GM18873 (cell line): ENCODE results near the gene AUTS2.
"Not testable (repeated sequence)": the region's sequence is repeated elsewhere in the genome, so short reads cannot be mapped to it uniquely, and the experiment has no call there.

Experiments used
- ATAC-seq: cut with Tn5 transposase; IDR thresholded peaks from one replicate; pipeline ENCODE4 v1.9.1; 2021; ENCODE audit warnings: mild to moderate bottlenecking, moderate library complexity, moderate number of reproducible peaks; ENCODE audit not compliant: unreplicated experiment, low FRiP score

The AUTS2 gene

DNA sequence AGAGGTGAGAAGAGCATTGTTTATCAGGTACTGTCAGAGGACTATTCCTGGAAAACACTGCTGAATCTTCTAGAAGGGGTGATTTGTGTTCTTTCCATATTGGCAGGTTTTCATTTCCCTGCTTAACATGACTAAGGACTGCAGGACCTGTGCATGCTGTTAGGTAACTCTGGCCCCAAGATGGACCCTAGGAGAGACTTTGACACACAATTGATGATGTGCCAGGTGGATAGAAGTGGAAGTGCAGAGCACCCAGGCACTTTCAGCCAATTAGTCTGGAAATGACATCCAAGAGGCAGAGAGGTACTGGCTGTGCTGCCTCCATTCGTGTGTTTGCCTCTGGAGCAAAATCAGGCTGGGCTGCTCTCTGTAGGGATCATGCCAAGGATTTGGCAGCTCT is 1037.4 kb downstream of the AUTS2 start:
- ATAC-seq, result no peak

DNA sequence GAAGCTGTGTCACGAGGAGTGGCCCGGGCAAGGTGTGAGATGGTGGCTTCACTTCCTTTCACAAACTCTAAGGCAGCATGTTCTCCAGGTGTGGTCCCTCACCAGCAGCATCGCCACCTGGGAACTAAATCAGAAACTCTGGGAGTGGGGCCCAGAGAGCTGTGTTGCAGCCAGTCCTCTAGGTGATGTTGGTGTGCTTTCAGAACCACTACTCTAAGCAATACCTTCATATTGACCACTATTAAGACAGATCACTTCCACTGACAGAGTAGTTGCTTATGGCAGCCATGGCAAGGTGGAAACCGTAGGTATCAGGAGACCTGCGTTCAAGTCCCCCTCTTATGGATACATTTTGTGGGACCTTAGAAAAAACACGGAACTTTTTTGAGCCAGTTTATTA is 1037.9 kb downstream of the AUTS2 start:
- ATAC-seq, result no peak

DNA sequence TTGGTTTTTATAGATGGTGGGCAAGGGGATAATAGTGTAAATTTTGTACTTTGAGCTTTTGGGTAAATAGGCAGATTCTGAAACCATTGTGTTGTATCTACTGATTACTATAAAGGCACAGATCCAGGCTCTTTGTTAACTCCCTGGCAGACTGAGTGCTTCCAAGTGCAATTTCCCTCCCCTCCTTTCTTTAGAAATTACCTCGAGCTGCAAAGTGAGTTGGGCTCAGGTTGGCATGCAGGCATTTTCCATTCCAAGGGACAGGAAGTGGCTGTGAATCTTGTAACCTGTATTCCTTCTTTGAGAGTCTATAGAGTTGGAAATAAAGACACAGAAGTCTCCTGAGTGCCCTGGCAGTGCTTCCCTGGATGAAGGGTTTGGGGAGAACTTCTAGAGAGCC is 1039.5 kb downstream of the AUTS2 start:
- ATAC-seq, result no peak

DNA sequence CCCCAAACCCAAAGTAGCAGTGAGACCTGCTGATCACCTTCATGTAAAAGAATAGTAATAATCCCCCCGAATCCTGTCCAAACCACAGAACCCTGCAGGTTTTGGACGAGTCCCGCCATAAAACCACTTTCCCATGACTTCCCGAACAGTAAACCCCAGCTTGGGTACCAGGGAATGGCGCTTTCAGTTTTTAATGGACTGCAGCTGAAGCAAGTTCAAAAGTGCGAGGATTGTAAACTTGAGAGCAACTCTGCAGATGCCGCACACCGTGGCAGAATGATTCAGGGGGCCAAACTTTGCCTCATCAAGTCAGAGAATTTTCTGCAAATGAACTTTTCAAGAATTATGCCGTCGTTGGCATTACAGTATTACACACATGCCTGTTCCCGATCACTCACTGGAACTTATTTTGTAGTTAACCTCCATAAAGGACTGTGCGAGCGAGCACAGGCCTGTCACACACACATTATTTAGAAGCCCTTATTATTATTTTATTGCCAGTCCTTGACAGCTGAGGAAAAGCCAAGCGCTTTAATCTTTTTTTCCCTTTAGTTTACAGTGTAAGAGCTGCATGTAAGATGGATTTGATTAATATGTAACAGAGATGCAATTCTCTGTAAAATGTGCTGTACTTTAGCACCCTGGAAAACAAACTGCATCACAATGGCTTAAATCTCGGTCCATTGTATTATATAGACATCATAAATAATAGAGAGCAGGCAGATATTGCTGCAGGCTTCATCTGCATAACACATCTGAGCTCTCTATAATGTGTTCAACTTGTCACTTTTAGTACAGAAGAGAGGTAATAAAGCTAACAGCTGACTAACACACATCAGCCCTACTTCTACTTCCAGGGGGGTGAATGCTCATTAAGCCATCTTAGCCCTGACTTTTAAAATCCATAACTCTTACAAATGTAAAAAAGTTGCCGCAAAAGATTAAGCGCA is 1040.2 kb downstream of the AUTS2 start:
- no peak for ATAC-seq

DNA sequence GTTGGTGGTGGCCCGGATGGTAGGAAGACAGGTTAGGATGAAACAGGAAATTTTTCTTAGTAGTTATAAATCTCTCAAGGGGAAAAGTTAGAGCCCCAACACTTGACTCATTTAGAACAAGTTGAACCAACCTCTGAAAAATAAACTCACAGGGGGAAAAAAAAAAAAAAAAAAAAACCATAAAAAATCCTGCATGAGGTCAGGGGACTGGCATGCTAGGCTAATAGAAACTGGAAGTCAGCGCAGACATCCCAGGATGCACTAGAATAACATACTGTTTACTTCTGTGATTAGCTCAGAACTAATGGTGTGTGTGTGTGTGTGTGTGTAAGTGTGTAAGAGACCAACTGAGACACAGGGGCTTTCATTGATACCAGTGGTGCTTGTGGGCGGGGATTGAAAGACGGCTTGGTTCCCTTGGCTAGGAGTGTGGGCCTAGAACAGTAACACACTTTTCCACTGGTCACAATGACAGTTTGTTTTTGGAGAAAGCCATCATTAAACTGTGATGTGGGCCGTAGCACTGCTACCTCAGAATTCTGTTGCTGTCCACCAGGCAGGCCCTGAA is 1042.1 kb downstream of the AUTS2 start:
- ATAC-seq, result no peak

DNA sequence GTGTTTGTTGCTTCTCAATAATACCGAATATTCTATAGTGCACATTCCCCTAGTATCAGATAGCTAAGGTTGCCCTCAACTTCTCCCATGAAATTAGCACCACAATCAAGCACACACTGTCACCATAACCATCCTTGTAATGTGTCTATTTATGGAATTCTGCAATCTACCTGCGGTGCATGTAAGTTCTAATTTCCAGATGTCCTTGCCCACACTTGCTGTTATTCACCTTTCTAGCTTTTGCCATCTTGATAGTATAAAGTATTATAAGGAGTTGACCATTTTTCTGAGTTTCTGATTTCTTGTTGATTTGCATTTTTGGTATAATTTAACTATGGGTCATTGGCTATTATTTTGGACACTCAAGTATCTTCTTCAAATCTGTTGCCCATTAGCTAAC is 1043.6 kb downstream of the AUTS2 start:
- ATAC-seq, result no peak

DNA sequence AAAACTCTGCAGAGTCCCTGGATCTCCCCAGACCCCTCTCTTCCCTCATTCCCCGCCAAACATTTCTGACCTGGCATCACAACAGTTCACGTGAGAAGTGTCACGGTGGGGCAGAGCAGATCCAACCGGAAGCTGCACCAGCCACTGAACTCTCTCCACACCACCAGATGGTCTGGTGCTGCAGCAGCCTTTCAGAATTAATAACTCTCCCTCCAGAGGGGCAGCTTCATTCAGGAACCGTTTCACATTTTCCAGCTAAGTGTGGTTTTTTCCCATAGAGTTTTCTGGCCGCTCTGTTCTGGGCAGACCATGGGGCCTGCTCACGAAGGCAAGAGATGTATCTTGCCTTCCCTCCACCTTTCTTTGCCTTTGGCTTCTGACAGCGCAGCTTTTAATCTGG is 1047.0 kb downstream of the AUTS2 start:
- ATAC-seq, result no peak

DNA sequence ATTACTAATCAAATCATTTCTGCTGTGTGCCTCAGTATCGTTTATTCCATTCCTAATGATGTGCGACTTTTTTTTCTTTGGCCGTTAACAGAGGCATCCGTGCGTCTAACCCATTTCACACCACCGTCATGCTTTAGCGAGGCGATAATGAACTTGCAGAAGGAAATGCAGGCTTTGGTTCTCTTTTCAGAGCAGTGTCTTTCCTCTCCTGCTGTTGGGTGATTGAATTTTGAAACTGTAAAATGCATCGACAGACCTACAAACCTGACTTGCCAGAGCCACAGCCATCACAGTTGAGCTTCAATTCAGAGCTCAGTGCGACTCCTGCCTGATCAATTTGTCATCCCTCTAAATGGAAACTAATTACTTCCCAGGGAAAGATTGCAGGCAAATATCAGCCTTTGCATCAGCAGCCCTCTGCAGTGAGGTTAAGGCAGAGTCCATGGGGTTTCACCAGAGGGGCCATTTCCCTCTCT is 1047.6 kb downstream of the AUTS2 start:
- ATAC-seq, result no peak

DNA sequence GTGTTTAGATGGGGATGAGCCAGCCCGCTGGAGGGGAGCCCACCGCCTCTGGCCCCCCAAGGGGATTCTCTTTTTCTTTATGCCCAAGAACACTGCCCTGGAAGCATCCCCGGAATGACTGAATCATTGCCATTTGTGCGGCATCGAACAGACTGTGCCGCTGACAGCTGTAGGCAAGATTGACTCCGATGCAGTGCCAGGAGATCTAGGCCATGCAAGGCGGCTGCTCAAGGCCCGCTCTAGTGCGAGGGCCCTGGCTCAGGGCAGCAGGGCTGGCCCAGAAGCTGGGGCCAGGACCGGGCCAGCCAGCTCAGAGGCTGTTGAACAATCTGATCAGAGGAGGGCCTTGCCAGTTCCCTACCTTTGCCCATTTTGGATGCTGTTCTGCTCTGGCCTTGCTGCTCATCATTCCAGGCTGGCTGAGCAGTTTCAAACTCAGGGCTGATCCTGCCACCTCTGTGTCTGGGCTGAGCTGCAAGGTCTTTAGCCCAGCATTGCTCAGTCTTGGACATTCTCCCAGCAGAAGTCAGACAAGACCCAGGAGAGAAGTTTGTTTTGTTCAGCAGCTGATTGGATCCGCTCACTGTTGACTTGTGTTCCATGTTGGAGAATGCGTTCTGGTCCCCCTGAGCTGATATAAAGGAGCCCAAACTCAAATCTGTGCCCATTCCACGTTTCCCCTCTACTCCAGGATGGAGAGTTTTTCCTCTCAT is 1048.4 kb downstream of the AUTS2 start:
- no peak for ATAC-seq

DNA sequence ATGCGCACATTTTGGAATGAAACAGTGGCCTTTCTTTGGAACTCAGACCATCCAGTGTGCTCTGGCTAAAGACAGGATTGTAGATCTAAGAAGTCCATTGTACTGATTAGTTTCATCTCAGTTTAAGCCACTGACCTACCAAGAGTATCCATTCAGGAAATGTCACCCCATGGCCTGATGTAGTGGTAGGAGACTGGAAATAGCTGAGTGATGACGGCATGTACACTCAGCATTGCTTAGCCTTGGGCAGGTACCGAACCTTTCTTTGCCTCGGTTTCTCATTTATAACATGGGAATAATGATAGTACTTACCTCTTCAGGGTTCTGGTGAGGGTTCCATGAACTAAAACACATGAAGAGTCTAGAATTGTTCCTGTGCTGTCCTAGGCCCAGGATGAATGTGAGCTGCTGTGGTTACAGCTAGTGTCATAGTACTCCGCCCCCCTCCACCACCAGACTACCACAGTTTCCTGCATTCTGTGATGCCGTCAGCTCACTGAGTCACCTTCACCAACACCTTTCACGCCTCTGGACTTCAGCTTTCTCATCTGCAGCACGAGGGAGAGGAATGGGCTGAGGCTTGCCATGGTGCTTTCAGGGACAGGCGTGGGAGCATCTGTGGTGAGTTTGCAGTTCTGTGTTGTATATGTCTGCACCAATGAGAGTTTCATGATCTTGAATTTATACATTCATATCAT is 1049.7 kb downstream of the AUTS2 start:
- ATAC-seq, result no peak

DNA sequence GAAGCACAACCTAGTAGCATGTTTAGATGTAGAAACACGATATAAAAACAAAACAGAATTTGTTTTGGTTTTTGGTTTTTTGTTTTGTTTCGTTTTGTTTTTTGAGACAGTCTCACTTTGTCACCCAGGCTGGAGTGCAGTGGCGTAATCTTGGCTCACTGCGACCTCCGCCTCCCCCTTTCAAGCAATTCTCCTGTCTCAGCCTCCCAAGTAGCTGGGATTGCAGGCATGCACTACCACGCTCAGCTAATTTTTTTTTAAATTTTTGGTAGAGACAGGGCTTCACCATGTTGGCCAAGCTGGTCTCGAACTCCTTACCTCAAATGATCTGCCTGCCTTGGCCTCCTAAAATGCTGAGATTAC is 1050.2 kb downstream of the AUTS2 start:
- ATAC-seq, result not testable (repeated sequence)

DNA sequence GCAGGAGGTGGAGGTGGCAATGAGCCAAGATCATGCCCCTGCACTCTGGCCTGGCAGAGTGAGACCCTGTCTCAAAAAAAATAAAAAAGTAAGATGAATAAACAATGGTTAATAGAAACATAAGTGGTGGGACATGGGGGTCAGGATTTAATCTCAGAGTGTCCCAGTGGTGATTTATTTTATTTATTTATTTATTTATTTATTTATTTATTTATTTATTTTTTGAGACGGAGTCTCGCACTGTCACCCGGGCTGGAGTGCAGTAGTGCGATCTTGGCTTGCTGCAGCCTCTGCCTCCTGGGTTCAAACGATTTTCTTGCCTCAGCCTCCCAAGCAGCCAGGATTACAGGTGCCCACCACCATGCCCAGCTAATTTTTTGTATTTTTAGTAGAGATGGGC is 1051.0 kb downstream of the AUTS2 start:
- no peak for ATAC-seq

DNA sequence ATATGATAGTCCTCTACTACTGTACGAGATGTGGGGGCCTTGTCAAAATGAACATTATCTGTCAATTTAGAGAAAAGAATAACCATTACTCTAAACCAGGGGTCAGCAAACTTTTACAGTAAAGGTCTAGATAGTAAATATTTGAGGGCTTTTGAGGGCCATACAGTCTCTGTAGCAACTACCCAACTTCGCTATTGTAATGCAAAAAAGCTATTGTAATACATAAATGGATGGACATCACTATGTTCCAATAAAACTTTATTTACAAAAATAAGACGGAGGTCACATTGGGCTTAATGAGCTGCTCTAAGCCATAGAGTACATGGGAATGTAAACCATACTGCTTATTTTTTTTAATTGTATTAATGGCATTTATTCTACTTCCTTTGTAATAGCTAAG is 1055.9 kb downstream of the AUTS2 start:
- ATAC-seq, result no peak

DNA sequence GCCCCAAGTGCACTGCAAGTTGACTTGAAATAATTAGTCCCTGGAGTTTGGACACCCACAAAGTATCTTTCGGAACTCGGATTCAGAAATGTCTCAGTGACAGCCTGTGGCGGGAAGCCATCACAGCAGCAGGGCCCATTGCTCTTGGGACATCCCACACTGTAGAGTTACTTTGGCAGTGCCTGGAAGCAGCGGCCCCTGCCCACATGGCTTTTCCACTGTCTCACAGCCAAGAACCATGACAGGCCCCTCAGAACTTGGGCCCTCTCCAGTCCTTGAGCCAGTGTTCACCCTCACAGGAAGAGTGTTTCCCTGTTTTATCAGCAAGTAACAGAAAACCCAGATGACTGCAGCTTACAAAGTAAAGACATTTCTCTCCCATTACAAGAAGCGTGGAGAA is 1056.7 kb downstream of the AUTS2 start:
- ATAC-seq, result no peak

DNA sequence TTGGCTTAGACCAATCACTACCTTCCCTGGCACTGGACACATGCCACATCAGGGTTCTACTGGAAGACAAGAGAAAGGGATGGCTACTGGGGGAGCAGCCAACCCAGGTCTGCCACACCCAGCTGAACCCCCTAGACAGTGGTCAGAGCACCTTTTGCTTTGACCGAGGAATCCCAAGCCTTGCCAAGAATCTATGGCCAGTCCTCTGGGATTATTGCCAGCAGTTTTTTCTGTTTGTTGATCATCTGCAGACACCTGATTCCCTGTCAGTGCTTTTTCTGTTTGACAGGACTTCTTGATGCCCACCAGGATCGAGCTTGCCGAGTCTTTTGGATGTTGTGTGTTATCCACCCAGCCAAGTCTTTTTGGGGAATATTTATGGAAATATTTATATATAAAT is 1057.4 kb downstream of the AUTS2 start:
- ATAC-seq, result no peak

DNA sequence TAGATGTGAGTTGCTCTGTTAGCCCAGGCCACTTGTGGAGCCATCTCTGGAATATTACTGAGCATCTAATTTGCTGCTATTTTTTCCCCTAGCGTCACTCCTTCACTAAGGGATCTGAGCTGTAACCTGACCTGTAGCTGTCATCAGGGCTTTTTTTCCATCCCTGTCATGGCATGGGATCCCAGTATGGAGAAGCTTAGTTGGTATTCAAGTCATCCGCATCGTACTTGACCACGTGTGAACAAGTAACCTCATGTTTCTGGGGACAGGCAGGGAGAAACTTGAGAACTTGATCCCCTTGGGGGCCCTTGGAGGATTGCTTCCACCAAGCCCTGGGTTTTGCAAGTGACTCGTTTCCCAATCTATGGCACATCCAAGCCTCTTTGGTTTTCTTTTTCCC is 1059.3 kb downstream of the AUTS2 start:
- no peak for ATAC-seq

DNA sequence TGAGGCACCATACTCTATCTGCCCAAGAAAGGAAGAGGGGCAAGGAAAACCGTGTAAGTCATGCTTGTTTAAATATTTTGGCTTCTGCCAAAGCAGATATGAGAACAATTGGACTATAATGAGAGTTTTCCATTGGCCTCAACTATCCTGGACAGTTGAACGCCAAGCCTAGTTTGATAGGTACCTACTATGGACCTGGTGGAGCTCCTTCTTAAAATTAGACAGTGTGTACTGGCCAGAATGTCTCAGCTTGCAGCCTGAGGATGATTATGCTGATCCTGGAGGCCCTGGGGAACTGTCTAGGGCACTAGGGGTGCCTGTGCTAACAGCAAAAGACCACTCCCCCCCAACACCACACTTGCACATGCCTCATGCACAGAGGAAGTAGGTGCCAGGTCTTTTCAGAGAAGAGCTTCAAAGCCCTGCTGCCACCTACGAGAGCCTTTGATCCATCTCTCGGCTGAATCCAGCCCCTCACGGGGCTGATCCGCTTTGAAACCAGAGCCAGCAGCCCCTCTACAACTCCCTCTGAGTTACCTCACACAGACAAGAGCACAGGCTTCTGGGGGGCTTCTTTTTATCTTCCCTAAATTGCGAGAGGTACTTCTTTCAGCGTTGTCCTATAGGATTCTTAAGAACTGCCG is 1059.8 kb downstream of the AUTS2 start:
- ATAC-seq, result no peak

DNA sequence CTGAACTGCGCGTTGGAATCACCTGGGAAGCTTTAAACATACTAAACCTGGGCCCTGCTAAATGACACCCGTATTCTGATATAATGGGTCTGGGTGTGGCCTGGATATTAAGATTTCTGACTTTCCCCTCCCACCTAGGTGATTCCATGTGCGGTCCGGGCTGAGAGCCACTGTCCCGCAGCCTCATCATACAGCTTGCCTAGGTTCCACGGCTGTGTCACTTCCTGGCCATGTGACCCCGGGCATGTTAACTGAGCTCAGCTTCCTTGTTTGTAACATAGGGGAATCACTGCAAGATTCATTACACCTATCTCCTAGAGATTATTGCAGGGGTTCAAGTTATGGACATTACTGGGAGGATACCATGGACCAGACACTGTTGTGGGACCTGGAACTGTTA is 1061.0 kb downstream of the AUTS2 start:
- ATAC-seq, result no peak

DNA sequence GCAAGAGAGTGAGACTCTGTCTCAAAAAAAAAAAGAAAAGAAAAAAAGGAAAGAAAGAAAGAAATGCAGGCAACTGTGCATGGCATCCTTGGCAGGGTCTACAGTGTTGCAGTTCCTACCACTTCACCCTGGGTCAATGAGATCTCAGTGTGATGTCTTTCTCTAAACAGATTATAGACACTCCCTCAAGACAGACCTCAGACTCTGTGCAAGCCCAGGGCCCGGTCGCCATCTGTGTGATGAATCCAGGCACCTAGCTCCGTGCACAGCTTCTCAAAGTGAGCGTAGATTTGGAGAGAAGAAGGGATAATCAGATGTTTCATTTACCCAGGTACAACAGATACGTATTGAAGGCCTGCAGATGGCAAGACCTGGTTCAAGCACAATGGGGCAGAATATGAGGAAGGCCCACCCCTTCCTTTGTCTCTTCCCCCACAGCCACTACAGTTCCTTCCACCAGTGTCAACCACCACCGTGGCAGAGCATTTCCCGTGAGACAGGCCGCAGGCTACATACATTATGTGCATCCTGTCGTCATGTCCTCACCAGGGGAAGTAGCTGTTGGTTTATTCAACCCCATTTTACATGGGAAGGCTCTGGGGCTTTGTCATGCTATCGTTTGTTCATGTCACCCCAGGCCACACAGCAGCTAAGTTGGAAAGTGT is 1062.0 kb downstream of the AUTS2 start:
- ATAC-seq, result no peak

DNA sequence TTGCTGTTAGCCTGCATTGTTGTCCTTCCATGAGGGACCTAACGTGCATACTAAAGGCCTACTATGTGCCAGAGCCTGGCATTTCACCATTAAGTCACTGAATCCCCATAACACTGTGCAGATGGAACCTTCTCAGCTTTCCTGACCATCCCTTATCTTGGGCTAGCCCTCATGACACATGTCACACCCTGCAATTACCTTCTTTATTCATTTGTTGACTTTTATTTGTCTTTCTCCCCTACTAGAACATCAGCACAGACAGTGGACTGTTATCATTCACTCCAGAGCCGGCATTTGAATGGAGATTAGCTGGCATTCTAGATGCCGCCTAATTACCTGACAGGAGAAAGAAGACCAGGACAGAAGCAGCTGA is 1062.5 kb downstream of the AUTS2 start:
- no peak for ATAC-seq
